Hepatic stellate cell (primary cell): Measurements from ENCODE around the gene GPC1.

Experiments used
- DNase-seq: peaks from one replicate; pipeline ENCODE4 v3.0.0; 2011; ENCODE audit warnings: low spot score

Gene GPC1

DNA sequence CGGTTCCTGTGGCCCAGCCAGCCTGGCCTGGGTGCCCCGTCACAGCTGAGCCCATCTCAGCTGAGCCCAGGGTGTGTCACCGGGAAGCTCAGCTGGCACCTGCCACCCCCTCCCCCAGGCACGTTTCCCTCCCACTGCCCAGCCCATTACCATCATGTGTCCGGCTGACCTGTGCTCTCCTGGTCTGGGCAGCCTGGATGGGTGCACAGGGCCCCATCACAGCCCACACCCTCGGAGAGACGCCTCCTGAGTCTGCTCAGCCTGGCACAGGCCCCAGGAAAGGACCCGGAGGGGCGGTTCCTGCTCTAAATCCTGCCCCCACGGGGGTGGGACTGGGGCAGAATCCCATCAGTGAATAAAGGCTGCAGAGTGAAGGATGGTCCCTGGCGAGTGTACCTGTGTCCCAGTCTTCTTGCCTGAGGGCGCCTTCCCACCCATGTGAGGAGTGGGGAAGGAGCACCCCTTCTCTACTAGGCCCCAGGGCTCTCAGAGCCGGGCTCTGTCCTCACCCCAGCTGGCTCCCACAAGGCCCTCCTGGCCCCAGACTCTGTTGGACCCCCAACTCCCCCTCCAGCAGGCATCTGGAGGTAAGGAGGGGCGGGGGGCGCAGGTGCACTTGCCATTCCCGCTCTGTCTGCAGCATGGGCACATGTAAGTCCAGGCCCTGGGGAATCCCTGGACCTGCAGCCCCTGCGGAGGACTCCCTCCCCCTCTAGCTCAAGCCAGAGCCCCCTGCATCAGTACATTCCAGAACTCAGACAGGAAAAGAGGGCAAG is 21.2 kb downstream of the GPC1 start:
- DNase-seq, result no peak

GRCh38 chr2:240457223-240458043 is 22.0 kb downstream of the GPC1 start:
- no peak for DNase-seq

- no peak for DNase-seq
Observed at GRCh38 chr2:240458044-240458899, 22.8 kb downstream of the GPC1 start.

- no peak for DNase-seq
Observed at GRCh38 chr2:240458900-240459391, 23.5 kb downstream of the GPC1 start.

- no peak for DNase-seq
Observed at GRCh38 chr2:240459401-240460252, 24.2 kb downstream of the GPC1 start.

GRCh38 chr2:240460253-240460711 is 24.8 kb downstream of the GPC1 start:
- DNase-seq, result no peak

GRCh38 chr2:240460781-240461431 is 25.4 kb downstream of the GPC1 start:
- DNase-seq, result no peak

DNA sequence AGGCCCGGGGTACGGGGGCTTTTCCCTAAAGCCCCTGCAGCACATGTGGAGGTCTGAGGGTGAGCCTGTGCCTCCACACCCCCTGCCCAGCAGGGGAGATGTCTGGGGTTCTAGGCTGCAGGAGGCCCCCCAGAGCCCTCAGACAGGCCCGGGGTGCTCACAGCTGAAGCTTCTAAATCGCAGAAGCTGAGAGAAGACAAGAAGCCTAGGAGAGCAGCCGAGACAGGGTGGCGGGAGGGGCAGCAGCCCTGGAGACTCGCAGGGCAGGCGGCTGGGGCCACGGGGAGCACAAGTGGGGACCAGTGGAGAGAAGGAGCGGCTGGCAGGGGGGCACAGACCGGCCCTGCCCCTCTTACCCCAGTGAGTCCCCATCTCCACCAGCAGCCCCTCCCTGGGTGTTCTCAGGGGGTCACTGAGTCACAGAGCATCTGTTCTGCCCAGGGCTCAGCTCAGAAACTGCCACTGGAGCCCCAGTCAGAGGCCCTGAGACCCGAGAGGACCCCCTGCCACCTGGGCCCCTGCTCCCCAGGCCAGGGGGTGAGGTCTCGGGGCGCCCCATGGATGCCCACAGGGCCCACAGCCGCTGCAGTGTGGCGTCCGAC is 26.1 kb downstream of the GPC1 start:
- DNase-seq, result no peak

- no peak for DNase-seq
Observed at GRCh38 chr2:240462073-240462706, 26.7 kb downstream of the GPC1 start.

- no peak for DNase-seq
Observed at GRCh38 chr2:240462707-240463273, 27.3 kb downstream of the GPC1 start.

- DNase-seq, result no peak
Observed at GRCh38 chr2:240463274-240463865, 27.9 kb downstream of the GPC1 start.

DNA sequence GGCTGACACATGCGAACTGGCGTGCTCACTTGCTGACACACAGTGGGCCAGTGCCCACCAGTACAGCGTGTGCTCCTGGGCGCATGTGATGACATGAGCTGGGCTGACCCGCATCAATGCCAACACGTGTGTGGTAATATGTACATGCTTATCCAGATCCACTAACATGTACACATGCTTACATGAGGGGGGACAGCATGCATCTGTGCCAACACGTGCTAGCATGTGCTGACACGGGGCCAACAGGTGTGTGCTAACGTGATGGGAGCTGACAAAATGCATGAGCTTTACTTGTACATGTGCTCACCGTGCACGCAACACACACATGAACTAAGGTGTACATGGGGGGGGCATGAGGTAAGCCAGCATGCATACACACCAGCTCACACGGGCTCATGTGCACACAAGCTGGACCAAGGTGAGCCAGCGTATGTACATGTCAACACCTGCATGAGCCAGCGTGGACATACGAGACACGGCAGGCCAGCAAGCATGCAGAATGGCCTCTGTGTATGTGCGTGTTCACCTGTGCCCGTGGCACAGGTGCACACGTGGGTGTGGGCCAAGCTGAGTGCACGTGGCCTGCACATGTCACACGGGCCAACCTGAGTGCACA is 28.5 kb downstream of the GPC1 start:
- DNase-seq, result no peak

GRCh38 chr2:240464514-240465241 is 29.2 kb downstream of the GPC1 start:
- DNase-seq, result no peak

DNA sequence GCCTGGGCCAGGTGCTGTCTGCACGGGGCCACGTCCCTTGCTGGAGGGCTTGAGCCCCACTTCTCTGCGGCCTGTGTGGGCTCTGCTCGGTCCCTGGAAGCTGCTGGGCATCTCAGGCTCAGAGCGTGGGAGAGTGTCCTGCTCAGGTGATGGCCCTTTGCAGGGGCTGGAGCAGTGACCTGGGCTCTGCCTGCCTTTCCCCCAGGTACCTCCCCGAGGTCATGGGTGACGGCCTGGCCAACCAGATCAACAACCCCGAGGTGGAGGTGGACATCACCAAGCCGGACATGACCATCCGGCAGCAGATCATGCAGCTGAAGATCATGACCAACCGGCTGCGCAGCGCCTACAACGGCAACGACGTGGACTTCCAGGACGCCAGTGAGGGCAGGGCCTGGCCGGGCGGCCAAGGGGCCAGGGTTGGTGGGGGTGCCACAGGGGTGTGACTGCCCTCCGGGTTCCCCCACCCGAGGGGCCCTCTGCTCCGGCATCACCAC is 29.9 kb downstream of the GPC1 start:
- DNase-seq, result no peak

DNA sequence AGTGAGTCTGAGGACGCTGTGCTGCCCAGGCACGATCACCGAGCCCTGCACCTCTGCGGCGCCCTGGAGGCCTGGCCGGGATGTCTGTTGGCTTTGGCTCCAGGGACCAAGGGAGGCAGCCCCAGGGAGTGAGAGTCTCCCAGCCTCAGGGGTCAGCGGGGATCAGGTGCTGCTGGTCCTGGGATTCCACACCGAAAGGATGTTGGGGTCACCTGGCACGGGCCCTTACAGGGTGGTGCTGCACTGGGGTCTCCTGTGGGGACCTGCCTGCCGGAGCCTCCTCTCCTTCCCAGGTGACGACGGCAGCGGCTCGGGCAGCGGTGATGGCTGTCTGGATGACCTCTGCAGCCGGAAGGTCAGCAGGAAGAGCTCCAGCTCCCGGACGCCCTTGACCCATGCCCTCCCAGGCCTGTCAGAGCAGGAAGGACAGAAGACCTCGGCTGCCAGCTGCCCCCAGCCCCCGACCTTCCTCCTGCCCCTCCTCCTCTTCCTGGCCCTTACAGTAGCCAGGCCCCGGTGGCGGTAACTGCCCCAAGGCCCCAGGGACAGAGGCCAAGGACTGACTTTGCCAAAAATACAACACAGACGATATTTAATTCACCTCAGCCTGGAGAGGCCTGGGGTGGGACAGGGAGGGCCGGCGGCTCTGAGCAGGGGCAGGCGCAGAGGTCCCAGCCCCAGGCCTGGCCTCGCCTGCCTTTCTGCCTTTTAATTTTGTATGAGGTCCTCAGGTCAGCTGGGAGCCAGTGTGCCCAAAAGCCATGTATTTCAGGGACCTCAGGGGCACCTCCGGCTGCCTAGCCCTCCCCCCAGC is 30.5 kb downstream of the GPC1 start:
- DNase-seq, result no peak

DNA sequence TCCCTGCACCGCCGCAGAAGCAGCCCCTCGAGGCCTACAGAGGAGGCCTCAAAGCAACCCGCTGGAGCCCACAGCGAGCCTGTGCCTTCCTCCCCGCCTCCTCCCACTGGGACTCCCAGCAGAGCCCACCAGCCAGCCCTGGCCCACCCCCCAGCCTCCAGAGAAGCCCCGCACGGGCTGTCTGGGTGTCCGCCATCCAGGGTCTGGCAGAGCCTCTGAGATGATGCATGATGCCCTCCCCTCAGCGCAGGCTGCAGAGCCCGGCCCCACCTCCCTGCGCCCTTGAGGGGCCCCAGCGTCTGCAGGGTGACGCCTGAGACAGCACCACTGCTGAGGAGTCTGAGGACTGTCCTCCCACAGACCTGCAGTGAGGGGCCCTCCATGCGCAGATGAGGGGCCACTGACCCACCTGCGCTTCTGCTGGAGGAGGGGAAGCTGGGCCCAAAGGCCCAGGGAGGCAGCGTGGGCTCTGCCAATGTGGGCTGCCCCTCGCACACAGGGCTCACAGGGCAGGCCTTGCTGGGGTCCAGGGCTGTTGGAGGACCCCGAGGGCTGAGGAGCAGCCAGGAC is 31.2 kb downstream of the GPC1 start:
- DNase-seq, result no peak
